ENCODE results near the gene RAB43.

RAB43 gene

GRCh38 chr3:129058441-129059200 lies 63.0 kb downstream of the RAB43 start:
- TF ChIP-seq REST (IDR thresholded peaks at IDR 0.05; ENCODE audit: insufficient read depth in 1 of 2, low read depth in 2 of 2, low read length in 2 of 2) (no peak), FOXP2 (optimal IDR thresholded peaks at IDR 0.05; ENCODE audit: borderline replicate concordance, extremely low read depth, extremely low read length, insufficient read depth) (no peak), SIN3A (IDR thresholded peaks at IDR 0.05; ENCODE audit: borderline replicate concordance, insufficient read depth, low read length) (no peak), TAF1 (IDR thresholded peaks at IDR 0.05; ENCODE audit: borderline replicate concordance, insufficient read depth, low read length) (no peak), POLR2AphosphoS5 (IDR thresholded peaks at IDR 0.05; ENCODE audit: low read depth, low read length) (no peak)

GRCh38 chr3:129057249-129057648 lies 64.4 kb downstream of the RAB43 start:
- TF ChIP-seq SIN3A (IDR thresholded peaks at IDR 0.05; ENCODE audit: borderline replicate concordance, insufficient read depth, low read length): no peak
- TF ChIP-seq TAF1 (IDR thresholded peaks at IDR 0.05; ENCODE audit: borderline replicate concordance, insufficient read depth, low read length): no peak
- TF ChIP-seq REST (IDR thresholded peaks at IDR 0.05; ENCODE audit: insufficient read depth in 1 of 2, low read depth in 2 of 2, low read length in 2 of 2): no peak
- no peak for TF ChIP-seq FOXP2 (optimal IDR thresholded peaks at IDR 0.05; ENCODE audit: borderline replicate concordance, extremely low read depth, extremely low read length, insufficient read depth)
- no peak for TF ChIP-seq POLR2AphosphoS5 (IDR thresholded peaks at IDR 0.05; ENCODE audit: low read depth, low read length)

- TF ChIP-seq TAF1 (IDR thresholded peaks at IDR 0.05; ENCODE audit: borderline replicate concordance, insufficient read depth, low read length): no peak
- TF ChIP-seq REST (IDR thresholded peaks at IDR 0.05; ENCODE audit: insufficient read depth in 1 of 2, low read depth in 2 of 2, low read length in 2 of 2): no peak
- TF ChIP-seq POLR2AphosphoS5 (IDR thresholded peaks at IDR 0.05; ENCODE audit: low read depth, low read length): no peak
- no peak for TF ChIP-seq FOXP2 (optimal IDR thresholded peaks at IDR 0.05; ENCODE audit: borderline replicate concordance, extremely low read depth, extremely low read length, insufficient read depth)
- no peak for TF ChIP-seq SIN3A (IDR thresholded peaks at IDR 0.05; ENCODE audit: borderline replicate concordance, insufficient read depth, low read length)
Measured at GRCh38 chr3:129056451-129057173, 65.0 kb downstream of the RAB43 start.

GRCh38 chr3:129054605-129055104 lies 66.9 kb downstream of the RAB43 start:
- TF ChIP-seq TAF1 (IDR thresholded peaks at IDR 0.05; ENCODE audit: borderline replicate concordance, insufficient read depth, low read length) (no peak), POLR2AphosphoS5 (IDR thresholded peaks at IDR 0.05; ENCODE audit: low read depth, low read length) (no peak), SIN3A (IDR thresholded peaks at IDR 0.05; ENCODE audit: borderline replicate concordance, insufficient read depth, low read length) (no peak), REST (IDR thresholded peaks at IDR 0.05; ENCODE audit: insufficient read depth in 1 of 2, low read depth in 2 of 2, low read length in 2 of 2) (no peak), FOXP2 (optimal IDR thresholded peaks at IDR 0.05; ENCODE audit: borderline replicate concordance, extremely low read depth, extremely low read length, insufficient read depth) (no peak)

Data from PFSK-1 (cell line).